ENCODE measurements around the gene INTS13. TPM values are rescaled to one million over a fixed set of nuclear protein-coding genes. Genes with fewer than 3 reads are reported as not detected.
A peak's percentile ranks its signal among the peaks of the same experiment; 100 is the strongest.

Gene INTS13
- total and polyA plus RNA-seq, 12 donors, result 22.7 to 67.9 (median 38.1) TPM

DNA sequence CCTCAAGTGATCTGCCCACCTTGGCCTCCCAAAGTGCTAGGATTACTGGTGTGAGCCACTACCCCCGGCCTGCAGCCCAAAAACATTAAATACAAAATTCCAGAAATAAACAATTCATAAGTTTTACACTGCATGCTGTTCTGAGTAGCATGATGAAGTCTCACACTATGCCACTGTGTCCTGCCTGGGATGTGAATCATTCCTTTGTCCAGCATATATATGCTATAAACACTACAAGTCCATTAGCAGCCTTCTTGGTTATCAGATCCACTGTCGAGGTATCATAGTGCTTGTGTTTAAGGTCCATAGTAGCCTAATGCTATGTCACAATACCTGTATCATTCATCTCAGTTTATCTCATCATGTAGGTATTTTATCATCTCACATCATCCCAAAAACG, 15.9 kb downstream of the INTS13 start:
- 82 to 93% (median 88%) methylated on average over 3 of the region's 3 CpGs for WGBS, 4 donors
- H3K27me3 ChIP-seq, result no peaks in the 10 kb centered on the region
- DNase-seq, result no peak
- peaks cover 13 to 17% of the 10 kb centered on the region in 2 donors for H3K4me1 ChIP-seq (replicated peaks in 1 of 2)
- no peak overlapping the region for H3K4me3 ChIP-seq
- intact Hi-C loops (cut with DNase I), result no loop called here
- H3K27ac ChIP-seq, result no peak overlapping the region
- H3K36me3 ChIP-seq (replicated peaks in 1 of 2), result peaks cover 0 to 43% of the 10 kb centered on the region in 2 donors
- no peaks in the 10 kb centered on the region for H3K9me3 ChIP-seq (replicated peaks in 1 of 3)
- no peak for TF ChIP-seq POLR2A (IDR thresholded peaks at IDR 0.05)

DNA sequence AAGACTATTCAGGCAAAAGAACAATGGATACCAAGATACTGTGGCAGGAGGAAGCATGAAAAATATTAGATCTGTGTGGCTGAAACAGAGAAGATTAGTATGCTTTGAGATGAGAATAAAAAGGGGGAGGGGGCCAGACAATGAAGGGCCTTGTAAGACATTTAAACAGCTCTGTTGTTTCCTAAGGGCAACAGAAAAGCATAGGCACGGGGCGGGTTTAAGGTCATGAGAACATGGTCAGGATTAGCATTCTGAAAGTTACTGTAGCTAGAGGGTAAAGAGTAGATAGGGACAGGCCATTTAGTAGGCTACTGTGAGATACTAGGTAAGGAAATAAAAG, 18.6 kb downstream of the INTS13 start:
- intact Hi-C loops (cut with DNase I), result no loop called here
- Histone ChIP-seq H3K4me1 (replicated peaks in 1 of 2) (peaks cover 17 to 23% of the 10 kb centered on the region in 2 donors), H3K4me3 (no peak overlapping the region), H3K27ac (peak overlapping the region in 3 of 5 donors; percentile 33 to 76 (median 52)), H3K27me3 (no peaks in the 10 kb centered on the region), H3K36me3 (replicated peaks in 1 of 2) (peaks cover 0 to 28% of the 10 kb centered on the region in 2 donors), H3K9me3 (replicated peaks in 1 of 3) (no peaks in the 10 kb centered on the region)
- TF ChIP-seq, protein P1, sequence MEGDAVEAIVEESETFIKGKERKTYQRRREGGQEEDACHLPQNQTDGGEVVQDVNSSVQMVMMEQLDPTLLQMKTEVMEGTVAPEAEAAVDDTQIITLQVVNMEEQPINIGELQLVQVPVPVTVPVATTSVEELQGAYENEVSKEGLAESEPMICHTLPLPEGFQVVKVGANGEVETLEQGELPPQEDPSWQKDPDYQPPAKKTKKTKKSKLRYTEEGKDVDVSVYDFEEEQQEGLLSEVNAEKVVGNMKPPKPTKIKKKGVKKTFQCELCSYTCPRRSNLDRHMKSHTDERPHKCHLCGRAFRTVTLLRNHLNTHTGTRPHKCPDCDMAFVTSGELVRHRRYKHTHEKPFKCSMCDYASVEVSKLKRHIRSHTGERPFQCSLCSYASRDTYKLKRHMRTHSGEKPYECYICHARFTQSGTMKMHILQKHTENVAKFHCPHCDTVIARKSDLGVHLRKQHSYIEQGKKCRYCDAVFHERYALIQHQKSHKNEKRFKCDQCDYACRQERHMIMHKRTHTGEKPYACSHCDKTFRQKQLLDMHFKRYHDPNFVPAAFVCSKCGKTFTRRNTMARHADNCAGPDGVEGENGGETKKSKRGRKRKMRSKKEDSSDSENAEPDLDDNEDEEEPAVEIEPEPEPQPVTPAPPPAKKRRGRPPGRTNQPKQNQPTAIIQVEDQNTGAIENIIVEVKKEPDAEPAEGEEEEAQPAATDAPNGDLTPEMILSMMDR (IDR thresholded peaks at IDR 0.05), result no peak
- no peak for TF ChIP-seq POLR2A (IDR thresholded peaks at IDR 0.05)
- DNase-seq, result no peak
- WGBS, 4 donors, result 90 to 95% (median 94%) methylated on average over 2 of the region's 2 CpGs

DNA sequence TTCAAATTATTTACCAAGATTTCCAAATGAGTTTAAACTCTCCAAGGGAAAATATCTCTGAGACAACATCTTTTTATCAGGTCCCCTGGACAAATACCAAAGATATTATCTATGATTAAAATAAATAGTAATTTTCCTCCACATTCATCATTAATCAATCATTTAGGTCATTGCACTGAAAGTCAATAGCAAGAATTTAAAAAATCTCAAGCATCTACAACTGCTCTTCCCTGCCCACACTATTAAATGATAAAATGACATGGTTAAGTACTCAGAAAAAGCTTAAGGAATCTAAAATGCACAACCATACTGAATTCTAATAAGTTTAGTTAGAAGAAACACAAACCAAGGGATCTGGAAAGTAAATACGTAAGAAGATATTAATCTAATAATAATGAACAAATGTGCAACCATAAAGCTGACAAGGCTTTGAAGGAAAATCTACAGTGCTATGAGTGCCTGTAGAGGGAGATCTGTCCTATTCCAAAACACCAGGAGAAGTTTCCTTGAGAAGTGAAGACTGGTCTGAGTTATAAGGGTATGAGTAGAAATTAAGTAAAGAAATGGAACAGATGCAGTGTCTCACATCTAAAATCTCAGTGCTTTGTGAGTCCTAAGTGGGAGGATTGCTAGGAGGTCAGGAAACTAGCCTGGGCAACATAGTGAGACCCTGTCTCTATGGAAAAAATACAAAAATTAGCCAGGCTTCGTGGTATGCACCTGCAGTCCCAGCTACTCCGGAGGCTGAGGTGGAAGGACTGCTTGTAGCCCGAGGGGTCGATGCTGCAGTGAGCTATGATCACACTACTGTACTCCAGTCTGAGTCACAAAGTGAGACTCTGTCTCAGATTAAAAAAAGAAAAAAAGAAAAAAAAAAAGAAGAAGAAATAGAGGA, 19.2 kb downstream of the INTS13 start:
- Histone ChIP-seq H3K4me3 (no peak overlapping the region), H3K4me1 (replicated peaks in 1 of 2) (peaks cover 17 to 23% of the 10 kb centered on the region in 2 donors), H3K27ac (peak overlapping the region; percentile 30 to 76 (median 52)), H3K9me3 (replicated peaks in 1 of 3) (no peaks in the 10 kb centered on the region), H3K27me3 (no peaks in the 10 kb centered on the region), H3K36me3 (replicated peaks in 1 of 2) (peaks cover 0 to 24% of the 10 kb centered on the region in 2 donors)
- peak in 2 of 7 donors; percentile 15 to 32 for DNase-seq
- intact Hi-C loops (cut with DNase I), result no loop called here
- 56 to 65% (median 61%) methylated on average over 5 of the region's 5 CpGs for WGBS, 4 donors
- TF ChIP-seq, protein P1 (IDR thresholded peaks at IDR 0.05), result peak in 5 of 6 experiments; percentile 17 to 39 (median 22)
- TF ChIP-seq POLR2A (IDR thresholded peaks at IDR 0.05), result no peak

DNA sequence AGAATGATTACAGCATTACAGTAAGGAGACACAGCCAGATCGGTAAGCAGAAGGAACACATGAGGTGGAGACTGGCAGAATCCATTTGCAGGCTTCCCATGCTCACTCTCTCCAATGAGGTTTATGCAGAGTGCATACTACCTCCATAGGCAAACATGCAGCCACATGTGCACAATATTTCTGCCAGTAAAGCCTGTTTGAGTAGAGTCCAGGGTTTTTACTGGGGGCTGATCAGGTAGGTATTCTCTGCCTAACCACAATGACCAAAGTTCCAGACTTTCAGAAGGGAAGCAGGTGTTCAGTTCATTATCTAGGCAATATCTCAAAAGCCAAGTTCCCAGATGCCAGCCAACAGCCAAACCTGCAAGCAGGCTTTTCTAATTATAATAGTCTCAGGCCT, 31.1 kb downstream of the INTS13 start:
- TF ChIP-seq, protein P1 (IDR thresholded peaks at IDR 0.05), result no peak
- no peak for TF ChIP-seq POLR2A (IDR thresholded peaks at IDR 0.05)
- no peaks in the 10 kb centered on the region for H3K9me3 ChIP-seq (replicated peaks in 1 of 3)
- H3K27me3 ChIP-seq, result no peaks in the 10 kb centered on the region
- H3K36me3 ChIP-seq (replicated peaks in 1 of 2), result peaks cover 0 to 34% of the 10 kb centered on the region in 2 donors
- DNase-seq, result no peak
- no peak overlapping the region for H3K27ac ChIP-seq
- H3K4me3 ChIP-seq, result no peak overlapping the region
- H3K4me1 ChIP-seq (replicated peaks in 1 of 2), result peaks cover 0 to 7% of the 10 kb centered on the region in 2 donors
- WGBS, 4 donors, result 40 to 50% (median 41%) methylated on average over 1 of the region's 1 CpG
- intact Hi-C loops (cut with DNase I), result no loop called here
